Stimulated activated naive CD8-positive, alpha-beta T cell treated with anti-CD3 and anti-CD28 coated beads, Interleukin-15, amount 100 ng/mL, for 72 hours (primary cell): ENCODE results near the gene SLC25A53.

Experiments
- ATAC-seq: fragments of 150-1000 bp; cut with Tn5 transposase; 2 replicates; pipeline ENCODE4 v1.10.0; 2021; ENCODE audit warnings: mild to moderate bottlenecking, moderate library complexity
- DNase-seq, 2 donors: peaks; one replicate each; pipeline ENCODE4 v3.0.0; 2021 to 2022
- H3K27ac Mint-ChIP-seq, 2 donors: one replicate each; pipeline ENCODE4 v1.8.0; 2022; ENCODE audit warnings: mild to moderate bottlenecking in 2 of 2, mixed read lengths in 2 of 2, moderate library complexity in 2 of 2
- H3K27me3 Mint-ChIP-seq: one replicate; pipeline ENCODE4 v1.8.0; 2022; ENCODE audit warnings: mixed read lengths
- H3K4me1 Mint-ChIP-seq: one replicate; pipeline ENCODE4 v1.8.0; 2022; ENCODE audit warnings: mild to moderate bottlenecking, mixed read lengths
- H3K4me3 Mint-ChIP-seq, 2 donors: one replicate each; pipeline ENCODE4 v1.8.0; 2022; ENCODE audit warnings: mild to moderate bottlenecking in 2 of 2, mixed read lengths in 2 of 2, moderate library complexity in 1 of 2
- H3K9me3 Mint-ChIP-seq, 2 donors: one replicate each; pipeline ENCODE4 v1.8.0; 2022; ENCODE audit warnings: mixed read lengths in 2 of 2

SLC25A53 gene

DNA sequence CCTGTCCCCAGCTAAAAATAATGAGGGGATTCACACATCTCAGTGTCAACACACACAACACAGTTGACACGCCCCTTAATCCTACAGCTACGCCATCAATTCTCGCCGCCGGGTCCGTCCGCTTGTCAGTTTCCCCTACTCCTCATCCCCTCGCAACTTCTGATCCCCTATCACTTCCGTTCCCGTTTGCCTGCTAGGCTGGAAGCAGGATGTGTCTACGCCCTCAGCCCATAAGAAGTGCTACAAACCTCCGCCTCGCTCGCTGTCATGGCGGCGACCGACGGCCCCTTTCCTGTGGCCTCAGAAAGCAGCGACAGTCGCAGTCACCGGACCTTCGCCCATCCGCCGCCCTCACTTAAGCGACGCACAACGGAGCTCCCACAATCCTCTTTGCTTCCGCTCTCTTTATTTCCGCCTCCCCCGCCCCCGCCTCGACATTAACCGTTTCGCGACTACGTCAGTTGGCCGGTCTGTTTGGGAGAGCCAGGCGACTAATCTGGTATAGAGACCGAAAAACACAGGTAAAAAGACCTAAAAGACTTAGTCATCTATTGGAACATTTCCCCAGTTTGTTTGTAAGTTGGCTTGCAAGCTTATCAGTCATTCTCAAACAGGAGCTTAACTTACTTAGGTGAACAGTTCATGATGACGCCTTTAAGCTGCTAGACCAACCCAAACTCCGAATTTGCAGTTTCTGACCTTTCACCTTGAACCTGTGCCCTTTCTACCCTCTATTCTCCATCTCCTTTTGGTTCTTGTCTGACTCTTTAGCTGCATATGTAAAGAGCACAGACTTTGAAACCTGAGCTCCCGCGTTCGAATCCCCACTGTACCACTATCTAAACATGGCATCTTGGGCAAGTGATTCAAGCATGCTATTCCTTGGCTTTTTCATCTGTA is at the start of gene SLC25A53:
TSS of gene SLC25A53 (minus strand) at position 380 of the 900 bp plus-strand sequence. CDS start 51,752 bp downstream, outside the sequence.
- Mint-ChIP-seq H3K9me3 (no peaks in the 10 kb centered on the region), H3K27me3 (no peaks in the 10 kb centered on the region), H3K4me3 (peak within 1 kb of the TSS; percentile 91), H3K27ac (peak within 1 kb of the TSS; percentile 99), H3K4me1 (peaks cover 8% of the 10 kb centered on the region)
- peak; percentile 94 for ATAC-seq
- peak; percentile 80 to 89 for DNase-seq

GRCh38 chrX:104205548-104205947 is 48.7 kb upstream of the SLC25A53 start:
- DNase-seq = no peak
- H3K27ac Mint-ChIP-seq = no peak overlapping the region
- ATAC-seq = no peak
- no peaks in the 10 kb centered on the region for H3K27me3 Mint-ChIP-seq
- H3K9me3 Mint-ChIP-seq = no peaks in the 10 kb centered on the region
- H3K4me3 Mint-ChIP-seq = no peak overlapping the region
- H3K4me1 Mint-ChIP-seq = no peaks in the 10 kb centered on the region

DNA sequence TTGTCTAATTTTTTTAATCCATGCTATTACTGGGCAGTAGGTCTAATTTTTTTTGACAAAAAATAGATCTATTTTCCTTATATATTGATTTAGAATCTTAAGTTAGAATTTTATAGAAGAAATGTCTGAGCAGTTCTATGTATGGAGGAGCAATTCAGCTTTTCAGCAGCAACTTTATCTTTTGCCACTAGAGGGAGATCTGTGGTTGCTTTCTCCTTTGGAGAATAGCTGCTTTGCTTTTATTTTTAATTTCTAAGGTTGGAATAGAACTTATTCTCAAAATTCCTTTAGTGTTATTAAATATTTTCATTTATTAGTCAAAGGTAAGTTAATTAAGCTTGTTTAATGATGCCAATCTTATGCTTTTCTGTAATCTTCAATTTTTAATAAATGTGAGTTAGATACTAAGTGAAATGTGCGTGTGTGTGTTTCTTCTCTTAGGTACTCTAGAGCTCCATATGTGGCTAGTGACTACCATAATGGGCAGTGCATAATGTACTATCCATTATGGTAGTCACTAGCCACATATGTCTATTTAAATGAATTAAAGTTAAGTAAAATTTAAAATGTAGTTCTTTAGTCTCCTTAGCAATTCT is 38.8 kb upstream of the SLC25A53 start:
- Mint-ChIP-seq H3K4me1 (no peaks in the 10 kb centered on the region), H3K27me3 (no peaks in the 10 kb centered on the region), H3K27ac (no peak overlapping the region), H3K9me3 (no peaks in the 10 kb centered on the region), H3K4me3 (no peak overlapping the region)
- no peak for ATAC-seq
- DNase-seq = no peak

DNA sequence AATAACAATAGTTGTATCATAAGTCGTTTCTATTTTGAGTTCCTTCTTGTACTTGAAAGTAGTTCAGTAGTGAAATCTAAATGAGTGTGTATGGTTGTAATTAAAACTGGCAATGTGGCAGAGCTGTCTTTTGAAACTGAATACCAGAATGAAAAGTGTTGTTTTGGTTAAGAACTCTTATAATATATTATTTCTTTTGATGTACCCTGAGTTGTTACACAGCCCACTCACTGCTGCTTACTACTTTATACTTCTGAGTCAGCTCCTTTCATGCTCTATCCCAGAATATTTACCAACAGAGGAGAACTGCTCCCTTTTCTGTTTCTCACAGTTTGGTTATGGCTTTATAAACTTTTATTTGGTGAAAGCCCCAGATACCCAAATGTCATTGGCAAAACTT is 38.2 kb upstream of the SLC25A53 start:
- H3K27ac Mint-ChIP-seq = no peak overlapping the region
- ATAC-seq (no peak), DNase-seq (no peak)
- no peaks in the 10 kb centered on the region for H3K9me3 Mint-ChIP-seq
- H3K4me1 Mint-ChIP-seq = no peaks in the 10 kb centered on the region
- H3K27me3 Mint-ChIP-seq = no peaks in the 10 kb centered on the region
- H3K4me3 Mint-ChIP-seq = no peak overlapping the region

- H3K27me3 Mint-ChIP-seq = no peaks in the 10 kb centered on the region
- DNase-seq = no peak
- H3K9me3 Mint-ChIP-seq = no peaks in the 10 kb centered on the region
- no peak overlapping the region for H3K4me3 Mint-ChIP-seq
- H3K27ac Mint-ChIP-seq = no peak overlapping the region
- ATAC-seq = no peak
- H3K4me1 Mint-ChIP-seq = no peaks in the 10 kb centered on the region
Measured at GRCh38 chrX:104193485-104193884, 36.7 kb upstream of the SLC25A53 start.

DNA sequence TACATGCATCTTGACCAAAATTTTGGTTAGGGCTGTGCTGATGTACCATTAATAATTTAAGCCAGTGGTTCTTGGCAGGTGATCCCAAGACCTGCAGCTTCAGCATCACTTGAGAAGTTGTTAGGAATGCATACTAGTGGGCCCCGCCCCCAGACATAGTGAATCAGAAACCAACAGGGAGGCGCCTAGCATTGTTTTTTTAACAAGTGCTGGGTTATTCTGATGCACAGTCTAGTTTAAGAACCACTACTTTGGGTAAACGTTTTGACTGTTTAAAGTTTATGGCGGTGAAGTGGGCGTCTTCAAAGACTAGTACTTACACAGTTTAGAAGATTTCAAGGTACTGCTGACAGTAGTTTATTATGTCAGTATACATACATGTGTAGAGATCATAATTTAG is 33.0 kb upstream of the SLC25A53 start:
- no peak for DNase-seq
- H3K4me1 Mint-ChIP-seq = no peaks in the 10 kb centered on the region
- ATAC-seq = no peak
- no peak overlapping the region for H3K4me3 Mint-ChIP-seq
- H3K27ac Mint-ChIP-seq = no peak overlapping the region
- no peaks in the 10 kb centered on the region for H3K27me3 Mint-ChIP-seq
- H3K9me3 Mint-ChIP-seq = no peaks in the 10 kb centered on the region

GRCh38 chrX:104187931-104188330 is 31.1 kb upstream of the SLC25A53 start:
- Mint-ChIP-seq H3K27me3 (no peaks in the 10 kb centered on the region), H3K9me3 (no peaks in the 10 kb centered on the region), H3K4me3 (no peak overlapping the region), H3K4me1 (peaks cover 8% of the 10 kb centered on the region), H3K27ac (no peak overlapping the region)
- no peak for ATAC-seq
- DNase-seq = no peak

- ATAC-seq (peak; percentile 65), DNase-seq (no peak)
- Mint-ChIP-seq H3K27ac (peak overlapping the region in 1 of 2 donors; percentile 86), H3K27me3 (no peaks in the 10 kb centered on the region), H3K4me3 (no peak overlapping the region), H3K9me3 (no peaks in the 10 kb centered on the region), H3K4me1 (peaks cover 8% of the 10 kb centered on the region)
Measured at GRCh38 chrX:104183685-104184084, 26.9 kb upstream of the SLC25A53 start.

GRCh38 chrX:104173841-104174240 is 17.0 kb upstream of the SLC25A53 start:
- H3K27me3 Mint-ChIP-seq = no peaks in the 10 kb centered on the region
- no peak overlapping the region for H3K27ac Mint-ChIP-seq

DNA sequence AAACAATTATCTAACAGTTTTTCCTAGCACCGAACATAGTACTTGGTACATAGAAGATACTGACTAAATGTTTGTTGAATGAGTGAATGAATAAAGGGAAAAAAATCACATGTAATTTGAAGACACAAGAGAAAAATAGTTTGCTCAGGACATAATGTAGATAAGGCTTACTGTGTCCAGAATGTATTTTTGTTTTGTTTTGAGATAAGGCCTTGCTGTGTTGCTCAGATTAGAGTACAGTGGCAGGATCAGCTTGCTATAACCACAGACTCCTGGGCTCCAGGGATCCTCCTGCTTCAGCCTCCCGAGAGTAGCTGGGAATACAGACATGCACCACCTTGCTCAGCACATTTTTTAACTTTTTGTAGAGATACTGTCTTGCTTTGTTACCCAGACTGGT is 16.0 kb upstream of the SLC25A53 start:
- no peak overlapping the region for H3K4me3 Mint-ChIP-seq
- ATAC-seq (no peak), DNase-seq (no peak)
- no peaks in the 10 kb centered on the region for H3K27me3 Mint-ChIP-seq
- H3K27ac Mint-ChIP-seq = no peak overlapping the region
- peaks cover 25% of the 10 kb centered on the region for H3K4me1 Mint-ChIP-seq
- no peaks in the 10 kb centered on the region for H3K9me3 Mint-ChIP-seq

More at GRCh38 chrX:104173841-104174240, 17.0 kb upstream of the SLC25A53 start:
- H3K4me3 Mint-ChIP-seq = no peak overlapping the region
- H3K9me3 Mint-ChIP-seq = no peaks in the 10 kb centered on the region
- no peak for ATAC-seq
- H3K4me1 Mint-ChIP-seq = peaks cover 15% of the 10 kb centered on the region
- DNase-seq = no peak

DNA sequence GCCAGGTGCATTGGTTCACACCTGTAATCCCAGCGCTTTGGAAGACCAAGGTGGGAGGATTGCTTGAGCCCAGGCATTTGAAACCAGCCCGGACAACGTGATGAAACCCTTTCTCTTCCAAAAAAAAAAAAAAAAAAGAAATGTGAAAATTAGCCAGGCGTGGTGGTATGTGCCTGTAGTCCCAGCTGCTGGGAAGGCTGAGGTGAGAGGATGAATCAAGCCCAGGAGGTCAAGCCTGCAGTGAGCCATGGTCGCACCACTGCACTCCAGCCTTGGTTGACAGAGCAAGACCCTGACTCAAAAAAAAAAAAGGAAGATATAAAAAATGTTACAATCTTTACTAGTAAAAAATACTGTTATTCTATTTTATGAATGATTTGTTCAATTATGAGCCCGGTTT is 15.3 kb upstream of the SLC25A53 start:
- no peak overlapping the region for H3K27ac Mint-ChIP-seq
- ATAC-seq (no peak), DNase-seq (no peak)
- H3K27me3 Mint-ChIP-seq = no peaks in the 10 kb centered on the region
- no peaks in the 10 kb centered on the region for H3K9me3 Mint-ChIP-seq
- H3K4me1 Mint-ChIP-seq = peaks cover 30% of the 10 kb centered on the region
- H3K4me3 Mint-ChIP-seq = no peak overlapping the region

DNA sequence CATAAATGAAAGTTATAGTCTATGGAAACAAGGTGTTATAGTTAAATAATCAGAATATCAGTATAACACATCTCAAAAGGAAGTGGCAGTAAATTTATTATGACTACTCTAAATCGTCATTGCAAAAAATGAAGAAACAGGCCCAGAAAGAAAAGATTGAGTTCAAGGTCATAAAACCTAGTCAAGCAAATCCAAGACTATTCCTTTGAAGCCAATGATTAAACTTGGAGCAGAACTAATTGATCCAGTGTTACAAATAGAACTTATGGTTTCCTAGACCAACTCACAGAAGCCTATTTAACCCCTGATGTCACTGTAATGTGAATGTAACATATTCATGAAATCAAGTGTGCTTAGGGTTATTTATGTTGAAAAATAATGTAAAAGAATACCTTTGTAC is 11.3 kb upstream of the SLC25A53 start:
- Mint-ChIP-seq H3K4me1 (peaks cover 39% of the 10 kb centered on the region), H3K27me3 (no peaks in the 10 kb centered on the region), H3K4me3 (peak overlapping the region; percentile 81 to 82), H3K9me3 (no peaks in the 10 kb centered on the region), H3K27ac (peak overlapping the region in 1 of 2 donors; percentile 33)
- DNase-seq = no peak
- ATAC-seq = no peak

- peak overlapping the region; percentile 81 to 82 for H3K4me3 Mint-ChIP-seq
- peak overlapping the region in 1 of 2 donors; percentile 33 for H3K27ac Mint-ChIP-seq
- H3K9me3 Mint-ChIP-seq = no peaks in the 10 kb centered on the region
- DNase-seq = peak in 1 of 2 donors; percentile 10
- no peaks in the 10 kb centered on the region for H3K27me3 Mint-ChIP-seq
- peaks cover 39% of the 10 kb centered on the region for H3K4me1 Mint-ChIP-seq
- no peak for ATAC-seq
Measured at GRCh38 chrX:104166735-104167436, 10.1 kb upstream of the SLC25A53 start.

- Mint-ChIP-seq H3K4me3 (peak within 1 kb of the TSS; percentile 83 to 84), H3K4me1 (peaks cover 39% of the 10 kb centered on the region), H3K27me3 (no peaks in the 10 kb centered on the region), H3K9me3 (no peaks in the 10 kb centered on the region), H3K27ac (peak within 1 kb of the TSS; percentile 69 to 94)
- ATAC-seq (peak; percentile 96), DNase-seq (peak; percentile 81 to 86)
Measured at GRCh38 chrX:104165894-104166734, 9.3 kb upstream of the SLC25A53 start, which contains the start of gene FAM199X. Gene FAM199X, plus strand, starts transcription at chrX:104166453. Its CDS starts 333 bp downstream, at chrX:104166786.

- Mint-ChIP-seq H3K4me3 (no peak overlapping the region), H3K27ac (no peak overlapping the region), H3K9me3 (no peaks in the 10 kb centered on the region), H3K4me1 (peaks cover 4% of the 10 kb centered on the region), H3K27me3 (no peaks in the 10 kb centered on the region)
- DNase-seq (no peak), ATAC-seq (no peak)
Measured at GRCh38 chrX:104151037-104151436, 5.8 kb downstream of the SLC25A53 start.
